Measurements from ENCODE around the gene CEACAM19.

Gene CEACAM19

DNA sequence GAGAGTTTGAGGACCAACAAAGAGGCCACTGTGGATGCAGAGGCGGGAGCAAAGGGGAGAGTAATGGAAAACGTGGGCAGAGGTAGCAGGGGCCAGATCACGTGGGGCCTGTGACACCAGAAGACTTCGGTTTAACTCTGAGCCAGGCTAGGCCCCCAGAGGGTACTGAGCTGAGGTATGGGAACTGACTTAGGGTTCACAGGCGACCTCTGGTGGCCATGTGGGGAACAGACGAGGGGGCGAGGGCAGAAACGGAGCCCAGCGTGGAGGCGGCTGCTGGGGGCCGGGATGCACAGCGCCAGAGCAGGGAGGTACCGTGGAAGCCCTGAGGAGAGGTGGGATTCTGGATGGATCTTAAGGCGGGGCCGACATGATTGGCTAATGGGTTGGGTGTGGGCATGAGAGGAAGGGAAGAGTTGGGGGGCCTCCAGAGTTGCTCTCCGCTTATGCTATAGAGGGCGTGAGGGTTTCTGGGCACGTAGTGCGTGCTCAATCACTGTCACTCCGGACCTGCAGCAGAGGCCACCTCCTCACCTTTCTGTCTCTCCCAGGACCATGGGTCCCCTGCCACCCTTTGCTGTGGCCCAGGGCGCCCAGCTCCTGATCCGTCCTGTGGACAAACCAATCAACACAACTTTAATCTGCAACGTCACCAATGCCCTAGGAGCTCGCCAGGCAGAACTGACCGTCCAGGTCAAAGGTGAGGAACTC, 13.9 kb upstream of the CEACAM19 start:
- no peak overlapping the region for H3K4me3 ChIP-seq (ENCODE audit: control insufficient read depth, low read depth, low read length)
- DNase-seq (ENCODE audit: low read depth) = peak; percentile 72
- TF ChIP-seq, protein P1, sequence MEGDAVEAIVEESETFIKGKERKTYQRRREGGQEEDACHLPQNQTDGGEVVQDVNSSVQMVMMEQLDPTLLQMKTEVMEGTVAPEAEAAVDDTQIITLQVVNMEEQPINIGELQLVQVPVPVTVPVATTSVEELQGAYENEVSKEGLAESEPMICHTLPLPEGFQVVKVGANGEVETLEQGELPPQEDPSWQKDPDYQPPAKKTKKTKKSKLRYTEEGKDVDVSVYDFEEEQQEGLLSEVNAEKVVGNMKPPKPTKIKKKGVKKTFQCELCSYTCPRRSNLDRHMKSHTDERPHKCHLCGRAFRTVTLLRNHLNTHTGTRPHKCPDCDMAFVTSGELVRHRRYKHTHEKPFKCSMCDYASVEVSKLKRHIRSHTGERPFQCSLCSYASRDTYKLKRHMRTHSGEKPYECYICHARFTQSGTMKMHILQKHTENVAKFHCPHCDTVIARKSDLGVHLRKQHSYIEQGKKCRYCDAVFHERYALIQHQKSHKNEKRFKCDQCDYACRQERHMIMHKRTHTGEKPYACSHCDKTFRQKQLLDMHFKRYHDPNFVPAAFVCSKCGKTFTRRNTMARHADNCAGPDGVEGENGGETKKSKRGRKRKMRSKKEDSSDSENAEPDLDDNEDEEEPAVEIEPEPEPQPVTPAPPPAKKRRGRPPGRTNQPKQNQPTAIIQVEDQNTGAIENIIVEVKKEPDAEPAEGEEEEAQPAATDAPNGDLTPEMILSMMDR (conservative IDR thresholded peaks at IDR 0.05; ENCODE audit: control insufficient read depth, insufficient read depth, low read depth, low read length) = peak; percentile 78

DNA sequence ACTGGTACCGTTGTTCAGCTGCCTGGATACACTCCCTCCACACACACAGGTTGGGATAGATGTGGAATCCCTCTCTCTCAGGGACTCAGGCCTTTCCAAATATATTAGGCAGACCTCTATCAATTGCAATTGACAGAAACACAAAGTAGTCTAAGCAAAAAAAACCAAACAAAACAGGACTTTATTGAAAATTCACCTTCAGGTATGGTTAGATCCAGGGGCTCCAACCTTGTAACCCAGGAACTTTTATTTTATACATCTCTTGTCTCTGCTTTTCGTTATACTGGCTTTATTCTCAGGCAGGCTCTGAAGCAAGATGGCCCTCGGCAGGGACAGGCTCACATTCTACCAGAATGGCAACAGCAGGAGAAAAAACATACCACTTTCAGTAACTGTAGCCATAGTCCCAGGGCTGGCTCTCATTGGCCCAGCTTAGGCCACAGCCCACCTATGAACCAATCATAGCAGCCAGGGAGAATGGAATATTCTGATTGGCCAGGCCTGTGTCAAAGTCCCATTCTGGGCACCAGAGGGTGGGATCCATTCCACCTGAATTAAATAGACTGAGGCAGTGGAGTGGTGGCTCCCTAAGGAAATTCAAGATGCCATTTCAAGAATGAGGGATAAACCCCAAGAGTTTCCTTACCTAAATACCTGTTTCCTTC, 13.1 kb upstream of the CEACAM19 start:
- no peak overlapping the region for H3K4me3 ChIP-seq (ENCODE audit: control insufficient read depth, low read depth, low read length)
- no peak for DNase-seq (ENCODE audit: low read depth)
- TF ChIP-seq, protein P1 (conservative IDR thresholded peaks at IDR 0.05; ENCODE audit: control insufficient read depth, insufficient read depth, low read depth, low read length) = no peak

DNA sequence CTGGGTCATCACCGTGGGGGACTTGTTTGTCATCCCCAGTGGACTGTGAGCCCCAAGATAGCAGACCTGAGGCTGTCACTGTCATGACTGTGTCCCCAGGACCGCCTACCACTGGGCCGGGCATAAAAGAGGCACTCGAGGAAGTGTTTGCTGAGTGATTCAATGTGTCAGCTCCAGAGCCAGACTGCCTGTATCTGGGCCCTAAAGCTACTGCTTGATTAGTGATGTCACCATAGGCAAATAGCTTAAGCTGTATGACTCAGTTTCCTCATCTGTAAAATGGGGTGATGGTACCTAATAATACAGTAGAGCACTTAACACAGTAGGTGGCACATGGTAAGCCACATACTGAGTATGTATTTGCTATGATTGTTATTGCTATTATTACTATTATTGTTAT, 11.2 kb upstream of the CEACAM19 start:
- TF ChIP-seq, protein P1 (conservative IDR thresholded peaks at IDR 0.05; ENCODE audit: control insufficient read depth, insufficient read depth, low read depth, low read length) = no peak

DNA sequence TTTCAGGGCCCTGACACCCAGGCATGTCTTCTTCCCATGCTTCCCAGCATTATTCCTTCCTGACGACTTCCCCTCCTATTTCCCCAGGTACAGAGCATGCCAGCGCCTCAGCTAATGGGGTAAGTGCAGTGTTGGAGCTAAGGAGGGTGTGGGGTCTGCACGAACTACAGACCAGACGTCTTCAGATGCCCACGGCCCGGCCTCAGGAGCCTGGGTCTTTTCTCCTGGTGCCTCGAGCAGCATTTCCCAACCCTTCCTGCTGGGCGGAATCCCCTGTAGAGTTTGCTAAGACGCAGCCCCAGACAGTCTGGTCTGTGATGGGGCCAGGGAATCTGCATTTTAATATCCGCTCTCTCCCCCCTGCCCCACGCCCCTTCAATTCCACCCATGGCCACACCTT, 10.1 kb upstream of the CEACAM19 start:
- DNase-seq (ENCODE audit: low read depth) = no peak
- TF ChIP-seq, protein P1 (conservative IDR thresholded peaks at IDR 0.05; ENCODE audit: control insufficient read depth, insufficient read depth, low read depth, low read length) = no peak
- no peak overlapping the region for H3K4me3 ChIP-seq (ENCODE audit: control insufficient read depth, low read depth, low read length)

More for the DNA sequence above, 11.2 kb upstream of the CEACAM19 start:
- no peak for DNase-seq (ENCODE audit: low read depth)
- no peak overlapping the region for H3K4me3 ChIP-seq (ENCODE audit: control insufficient read depth, low read depth, low read length)

DNA sequence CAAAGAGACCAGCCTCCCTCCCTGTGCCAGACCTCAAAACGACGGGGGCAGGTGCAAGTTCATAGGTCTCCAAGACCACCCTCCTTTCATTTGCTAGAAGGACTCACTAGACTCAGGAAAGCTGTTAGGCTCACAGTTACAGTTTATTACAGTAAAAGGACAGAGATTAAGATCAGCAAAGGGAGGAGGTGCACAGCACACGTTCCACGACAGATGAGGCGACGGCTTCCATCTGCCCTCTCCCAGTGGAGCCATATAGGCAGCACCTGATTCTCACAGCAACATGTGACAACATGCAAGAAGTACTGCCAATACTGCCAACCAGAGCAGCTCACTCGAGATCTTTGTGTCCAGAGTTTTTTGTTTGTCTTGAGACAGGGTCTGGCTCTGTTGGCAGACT, 9.4 kb upstream of the CEACAM19 start:
- DNase-seq (ENCODE audit: low read depth) = no peak
- no peak overlapping the region for H3K4me3 ChIP-seq (ENCODE audit: control insufficient read depth, low read depth, low read length)
- TF ChIP-seq, protein P1 (conservative IDR thresholded peaks at IDR 0.05; ENCODE audit: control insufficient read depth, insufficient read depth, low read depth, low read length) = no peak

DNA sequence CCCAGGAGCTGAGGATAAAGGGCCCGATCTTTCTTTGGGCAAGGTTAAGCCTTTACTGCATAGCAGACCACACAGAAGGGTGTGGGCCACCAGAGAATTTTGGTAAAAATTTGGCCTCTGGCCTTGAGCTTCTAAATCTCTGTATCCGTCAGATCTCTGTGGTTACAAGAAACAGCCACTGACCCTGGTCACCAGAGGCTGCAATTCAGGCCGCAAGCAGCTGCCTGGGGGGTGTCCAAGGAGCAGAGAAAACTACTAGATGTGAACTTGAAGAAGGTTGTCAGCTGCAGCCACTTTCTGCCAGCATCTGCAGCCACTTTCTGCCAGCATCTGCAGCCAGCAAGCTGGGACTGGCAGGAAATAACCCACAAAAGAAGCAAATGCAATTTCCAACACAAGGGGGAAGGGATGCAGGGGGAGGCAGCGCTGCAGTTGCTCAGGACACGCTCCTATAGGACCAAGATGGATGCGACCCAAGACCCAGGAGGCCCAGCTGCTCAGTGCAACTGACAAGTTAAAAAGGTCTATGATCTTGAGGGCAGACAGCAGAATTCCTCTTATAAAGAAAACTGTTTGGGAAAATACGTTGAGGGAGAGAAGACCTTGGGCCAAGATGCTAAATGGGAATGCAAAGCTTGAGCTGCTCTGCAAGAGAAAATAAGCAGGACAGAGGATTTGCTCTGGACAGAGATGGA, 8.4 kb upstream of the CEACAM19 start:
- no peak overlapping the region for H3K4me3 ChIP-seq (ENCODE audit: control insufficient read depth, low read depth, low read length)
- peak; percentile 27 for DNase-seq (ENCODE audit: low read depth)
- TF ChIP-seq, protein P1 (conservative IDR thresholded peaks at IDR 0.05; ENCODE audit: control insufficient read depth, insufficient read depth, low read depth, low read length) = no peak
